GM03348 (cell line): ENCODE data around the gene SLC36A2.
"Not testable (repeated sequence)": the region's sequence is repeated elsewhere in the genome, so short reads cannot be mapped to it uniquely, and the experiment has no call there.

Source experiments
- DNase-seq: peaks from one replicate; pipeline ENCODE4 v3.0.0; 2012; ENCODE audit warnings: low spot score

The SLC36A2 gene

DNA sequence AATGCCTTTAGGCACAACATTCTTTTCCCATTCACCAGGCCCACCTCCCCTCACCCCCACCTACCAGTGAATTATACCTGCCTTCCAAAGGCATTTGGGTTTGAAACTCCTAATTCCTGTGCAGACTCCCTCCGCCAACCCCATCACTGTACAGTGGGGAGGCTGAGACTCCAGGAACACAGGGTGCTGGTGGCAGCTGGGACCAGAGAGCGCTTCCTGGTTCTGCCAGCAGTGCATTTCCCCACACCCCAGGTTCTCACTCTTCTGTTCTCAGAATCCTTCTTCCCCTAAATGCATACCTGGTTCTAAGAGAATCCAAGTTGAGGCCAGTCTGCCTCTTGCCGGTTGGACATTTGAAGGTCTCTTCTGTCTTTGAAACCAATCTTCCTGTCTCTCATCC lies 21.1 kb downstream of the SLC36A2 start:
- DNase-seq = no peak

DNA sequence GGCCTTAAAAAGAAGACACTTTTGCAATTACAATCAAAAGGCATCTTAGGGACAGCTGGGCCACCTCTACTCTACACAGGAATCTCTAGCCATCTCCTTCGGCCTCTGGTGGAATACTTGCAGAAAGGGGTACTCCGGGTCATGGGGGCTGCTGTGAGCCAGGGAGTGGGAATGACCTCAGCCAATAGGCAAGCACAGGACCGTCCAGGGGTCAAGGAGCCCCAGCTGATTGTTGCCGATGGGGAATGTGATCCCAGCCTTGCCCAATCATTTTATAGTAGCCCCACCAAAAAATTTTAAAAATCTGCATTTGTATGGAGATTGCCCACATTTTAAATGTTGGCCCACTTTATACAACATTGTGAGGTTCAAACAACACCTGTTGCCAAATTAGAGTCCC lies 26.9 kb downstream of the SLC36A2 start:
- no peak for DNase-seq

DNA sequence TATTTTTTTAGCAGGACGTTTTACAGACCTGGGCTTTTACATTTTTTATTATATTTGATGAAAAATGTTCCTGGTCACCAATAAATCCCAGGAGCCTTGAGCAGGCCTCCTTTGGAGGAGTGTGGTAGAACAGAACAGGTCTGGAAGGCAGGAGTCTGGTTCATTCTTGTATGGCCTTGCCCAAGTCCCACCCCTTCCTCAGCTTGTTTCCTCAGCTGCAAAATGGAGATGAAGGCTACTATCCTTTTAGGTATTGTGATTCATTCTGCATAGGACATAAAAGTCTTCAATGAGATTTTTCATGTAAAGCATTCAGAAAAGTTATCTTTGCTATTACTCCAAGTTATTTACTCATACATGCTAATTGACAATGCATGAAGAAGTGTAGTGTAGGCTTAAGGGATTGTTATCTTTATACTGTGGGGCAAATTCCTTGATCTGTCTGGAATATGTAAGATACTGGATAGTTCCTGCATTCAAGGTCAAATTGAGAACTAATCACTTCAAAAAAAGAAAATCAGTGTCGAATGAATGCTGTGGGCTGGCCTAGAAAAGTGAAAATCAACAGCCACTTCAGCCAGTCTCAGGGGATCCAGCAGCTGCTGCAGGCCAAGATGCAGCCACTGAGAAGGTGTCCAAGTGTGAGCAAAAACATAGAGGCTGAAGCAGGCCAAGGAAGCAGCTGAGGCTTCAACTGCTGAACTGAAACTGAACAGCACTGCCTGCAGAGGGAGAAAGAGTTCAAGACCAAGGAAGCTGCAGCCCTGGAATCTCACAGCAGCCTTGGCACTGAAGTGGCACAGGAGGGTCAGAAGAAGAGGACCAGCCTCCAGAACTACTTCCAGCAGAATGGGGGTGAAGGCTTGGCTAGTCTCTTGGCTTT lies 28.3 kb downstream of the SLC36A2 start:
- DNase-seq = peak; percentile 13

DNA sequence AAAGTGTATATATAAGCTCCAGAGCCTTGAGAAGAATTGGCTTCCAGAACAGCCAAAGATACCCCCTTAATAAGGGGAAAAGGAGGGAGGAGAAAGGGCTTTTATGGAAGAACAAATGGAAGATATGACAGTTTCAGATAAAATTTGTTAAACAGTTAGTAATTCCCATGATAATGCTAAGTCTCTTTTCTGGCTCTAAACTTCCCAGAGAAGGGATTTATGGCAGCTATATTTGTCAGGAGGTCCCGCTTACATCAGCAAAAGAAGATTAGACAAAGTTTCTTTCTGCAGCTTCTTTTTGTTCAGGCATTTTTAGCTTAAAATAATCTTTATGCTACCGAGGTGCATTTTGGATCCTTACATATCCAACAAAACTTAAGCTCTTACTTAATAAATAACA lies 29.5 kb downstream of the SLC36A2 start:
- DNase-seq = no peak

DNA sequence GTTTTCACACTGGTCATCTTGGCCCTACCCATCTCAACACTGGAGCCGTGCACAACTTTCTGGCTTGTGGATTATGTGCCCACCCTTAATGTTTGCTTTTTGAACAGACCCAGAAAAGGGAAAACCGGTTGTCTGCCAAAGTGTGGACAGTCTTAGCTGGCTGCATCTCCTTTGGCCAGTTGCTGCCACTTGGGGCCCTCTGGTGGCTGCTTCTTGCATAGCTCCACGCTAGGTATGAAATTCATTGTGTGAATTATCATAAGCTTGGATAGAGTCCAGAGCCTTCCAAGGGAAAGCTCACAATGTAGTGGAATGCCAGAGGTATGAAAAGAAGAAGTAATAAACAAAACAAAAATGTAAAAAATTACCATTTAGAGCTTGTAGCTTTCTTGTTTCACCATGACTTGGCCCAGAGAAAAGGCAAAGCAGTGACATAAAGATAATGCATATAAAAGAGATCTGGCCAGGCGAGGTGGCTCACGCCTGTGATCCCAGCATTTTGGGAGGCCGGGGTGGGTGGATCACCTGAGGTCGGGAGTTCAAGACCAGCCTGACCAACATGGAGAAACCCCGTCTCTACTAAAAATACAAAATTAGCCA lies 31.3 kb downstream of the SLC36A2 start:
- peak; percentile 84 for DNase-seq

DNA sequence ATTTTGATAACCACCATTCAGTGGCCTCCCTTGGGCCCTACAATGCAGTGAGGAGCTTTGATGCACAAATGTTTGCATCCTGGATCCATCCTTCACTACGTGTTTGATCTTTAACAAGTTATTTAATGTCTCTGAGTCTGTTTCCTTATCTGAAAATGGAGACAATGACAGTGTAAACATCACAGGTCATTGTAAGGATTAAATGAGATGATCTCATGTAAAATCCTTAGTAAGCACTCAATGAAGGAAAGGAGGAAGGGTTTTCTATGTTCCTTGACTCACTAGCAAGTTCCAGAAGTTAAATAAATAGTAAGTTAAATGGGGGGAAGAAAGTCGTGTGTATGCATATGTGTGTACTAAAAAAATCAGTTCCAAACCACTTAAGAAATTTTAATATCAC lies 34.0 kb downstream of the SLC36A2 start:
- no peak for DNase-seq

DNA sequence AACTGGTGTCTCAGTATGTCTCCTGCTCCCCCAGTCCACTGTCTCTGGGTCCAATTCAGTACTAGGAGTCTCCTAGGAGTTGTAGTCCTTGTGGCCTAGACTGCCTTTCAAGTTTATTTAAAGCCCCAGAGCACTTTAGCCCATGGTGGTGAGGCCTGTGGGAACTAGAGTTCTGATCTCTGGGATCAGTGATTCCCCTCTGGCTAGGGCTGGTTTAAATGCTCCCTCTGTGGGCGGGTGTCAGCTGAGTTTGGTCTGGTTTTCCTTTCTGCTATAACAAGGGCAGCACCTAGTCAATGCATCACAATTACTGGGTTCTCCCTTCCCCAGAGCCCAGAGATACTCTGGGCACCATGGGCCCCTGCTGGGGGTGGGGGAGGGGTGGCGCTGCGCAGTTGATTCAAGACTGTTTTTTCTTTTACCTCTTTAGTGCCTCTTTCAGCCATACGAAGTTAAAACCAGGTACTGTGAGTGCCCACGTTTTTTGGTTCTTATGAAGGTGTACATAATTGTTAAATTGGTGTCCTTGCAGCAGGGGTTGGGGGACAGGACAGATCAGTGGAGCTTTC lies 34.5 kb downstream of the SLC36A2 start:
- DNase-seq = no peak

DNA sequence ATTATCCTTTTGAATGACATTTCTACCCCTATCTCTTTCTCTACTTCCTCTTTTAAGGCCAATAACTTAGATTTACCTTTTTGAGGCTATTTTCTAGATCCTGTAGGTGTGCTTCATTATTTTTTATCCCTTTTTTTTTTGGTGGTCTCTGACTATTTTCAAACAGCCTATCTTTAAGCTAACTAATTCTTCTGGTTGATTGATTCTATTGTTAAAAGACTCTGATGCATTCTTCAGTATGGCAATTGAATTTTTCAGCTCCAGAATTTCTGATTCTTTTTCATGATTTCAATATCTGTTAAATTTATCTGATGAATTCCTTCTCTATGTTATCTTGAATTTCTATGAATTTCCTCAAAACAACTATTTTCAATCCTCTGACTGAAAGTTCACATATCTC lies 36.4 kb downstream of the SLC36A2 start:
- DNase-seq = no peak

DNA sequence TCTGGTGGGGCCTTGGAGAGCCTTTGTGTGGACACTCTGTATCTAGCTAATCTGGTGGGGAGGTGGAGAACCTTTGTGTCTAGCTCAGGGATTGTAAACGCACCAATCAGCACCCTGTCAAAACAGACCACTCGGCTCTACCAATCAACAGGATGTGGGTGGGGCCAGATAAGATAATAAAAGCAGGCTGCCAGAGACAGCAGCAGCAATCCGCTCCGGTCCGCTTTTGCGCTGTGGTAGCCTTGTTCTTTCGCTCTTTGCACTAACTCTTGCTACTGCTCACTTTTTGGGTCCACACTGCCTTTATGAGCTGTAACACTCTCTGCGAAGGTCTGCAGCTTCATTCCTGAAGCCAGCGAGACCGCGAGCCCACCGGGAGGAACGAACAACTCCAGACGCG lies 37.5 kb downstream of the SLC36A2 start:
- not testable (repeated sequence) for DNase-seq

DNA sequence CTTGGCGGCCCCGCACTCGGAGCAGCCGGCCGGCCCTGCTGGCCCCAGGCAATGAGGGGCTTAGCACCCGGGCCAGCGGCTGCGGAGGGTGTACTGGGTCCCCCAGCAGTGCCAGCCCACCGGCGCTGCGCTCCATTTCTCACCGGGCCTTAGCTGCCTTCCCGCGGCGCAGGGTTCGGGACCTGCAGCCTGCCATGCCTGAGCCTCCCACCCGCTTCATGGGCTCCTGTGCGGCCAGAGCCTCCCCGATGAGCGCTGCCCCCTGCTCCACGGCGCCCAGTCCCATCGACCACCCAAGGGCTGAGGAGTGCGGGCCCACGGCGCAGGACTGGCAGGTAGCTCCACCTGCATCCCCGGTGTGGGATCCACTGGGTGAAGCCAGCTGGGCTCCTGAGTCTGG lies 38.1 kb downstream of the SLC36A2 start:
- not testable (repeated sequence) for DNase-seq

DNA sequence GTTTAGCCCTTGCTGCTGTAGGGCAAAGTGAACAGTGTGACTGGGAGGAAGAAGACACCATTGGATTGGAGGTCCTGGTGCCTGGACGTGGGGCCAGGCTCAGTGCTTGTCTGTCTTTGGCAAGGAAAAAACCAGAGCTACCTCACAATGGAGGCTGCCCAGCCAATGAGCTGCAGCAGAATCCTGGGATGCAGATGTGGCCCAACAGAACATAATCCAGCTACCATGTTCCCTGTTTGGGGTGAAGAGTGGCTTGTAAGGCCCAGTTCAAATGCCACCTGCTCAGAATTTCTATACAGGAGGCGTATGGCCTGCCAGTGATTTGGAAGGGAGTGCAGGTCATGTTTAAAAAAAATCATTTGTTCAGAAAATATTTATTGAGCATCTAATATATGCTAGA lies 43.7 kb downstream of the SLC36A2 start, which contains the start of gene SLC36A3:
Gene SLC36A3 (minus strand): TSS at position 101 of the 400 bp plus-strand sequence. CDS start 412 bp downstream, outside the sequence.
- DNase-seq = no peak

DNA sequence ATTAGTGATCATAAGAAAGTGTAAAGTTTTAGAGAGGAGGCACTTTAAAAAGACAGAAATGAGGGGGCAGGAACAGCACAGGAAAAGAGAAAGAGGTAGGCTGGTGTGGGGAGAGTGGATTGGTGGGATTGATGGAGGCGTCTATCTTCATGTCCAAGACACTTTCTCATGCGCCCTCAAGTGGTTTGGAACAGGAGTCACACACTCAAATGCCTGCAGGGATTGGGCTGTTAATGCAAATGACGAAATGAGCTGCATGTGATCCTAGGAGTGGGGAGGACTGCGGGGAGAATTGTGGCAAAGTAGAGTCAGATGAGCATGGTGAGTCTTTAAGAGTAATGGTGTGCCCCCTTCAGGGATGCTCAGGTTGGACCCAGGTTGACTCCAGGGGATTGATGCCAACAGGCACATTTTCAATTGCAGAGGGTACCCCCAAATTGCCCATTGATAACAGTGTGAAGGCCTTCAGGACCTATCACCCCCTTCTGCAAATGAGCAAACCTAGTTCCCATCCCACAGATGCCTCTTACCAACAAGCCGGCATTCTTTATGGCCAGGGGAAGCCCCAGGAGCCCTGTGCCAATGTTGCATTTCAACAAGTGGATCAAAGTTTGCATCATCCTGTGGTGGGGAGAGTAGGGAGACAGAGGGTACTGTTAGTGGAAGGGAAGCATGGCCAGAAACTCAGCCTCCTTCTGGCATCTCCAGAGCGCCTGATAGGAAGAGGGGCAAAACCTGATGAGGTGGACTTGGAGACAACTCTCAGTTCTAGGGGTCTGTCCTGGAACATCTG lies 49.1 kb downstream of the SLC36A2 start:
- DNase-seq = peak; percentile 80

DNA sequence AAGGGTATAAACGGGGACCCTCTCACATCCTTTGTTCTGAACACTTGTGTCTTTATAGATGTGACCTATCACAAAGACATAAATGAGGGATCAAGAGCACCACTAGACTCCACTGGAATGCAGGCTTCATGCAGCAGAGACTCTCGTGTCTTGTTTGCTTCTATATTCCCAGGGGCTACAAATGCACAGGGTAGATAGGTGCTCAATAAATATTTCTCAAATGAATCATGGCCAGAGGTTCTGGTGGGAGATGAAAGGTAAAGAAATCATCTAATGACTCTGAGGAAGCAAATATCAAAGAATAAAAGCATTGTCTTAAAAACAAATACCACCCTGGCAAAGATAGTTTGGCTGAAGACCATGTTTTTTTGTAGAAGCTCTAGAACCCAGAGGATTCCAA lies 50.4 kb downstream of the SLC36A2 start:
- DNase-seq = no peak

DNA sequence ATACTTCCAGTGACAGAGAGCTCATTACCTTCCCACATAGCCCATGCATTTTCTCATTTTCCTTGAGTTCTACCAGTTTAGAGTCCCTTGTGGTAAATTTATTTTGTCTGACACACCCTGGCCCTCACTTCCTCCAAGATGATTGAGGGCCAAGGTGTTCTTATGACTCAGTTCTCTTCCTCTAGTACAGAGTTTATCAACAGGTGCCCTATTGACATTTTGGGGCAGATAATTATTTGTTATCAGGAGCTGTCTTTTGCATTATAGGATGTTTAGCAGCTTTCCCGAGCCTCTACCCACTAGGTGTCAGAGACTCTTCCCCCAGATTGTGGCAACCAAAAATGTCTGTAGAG lies 50.9 kb downstream of the SLC36A2 start:
- no peak for DNase-seq

DNA sequence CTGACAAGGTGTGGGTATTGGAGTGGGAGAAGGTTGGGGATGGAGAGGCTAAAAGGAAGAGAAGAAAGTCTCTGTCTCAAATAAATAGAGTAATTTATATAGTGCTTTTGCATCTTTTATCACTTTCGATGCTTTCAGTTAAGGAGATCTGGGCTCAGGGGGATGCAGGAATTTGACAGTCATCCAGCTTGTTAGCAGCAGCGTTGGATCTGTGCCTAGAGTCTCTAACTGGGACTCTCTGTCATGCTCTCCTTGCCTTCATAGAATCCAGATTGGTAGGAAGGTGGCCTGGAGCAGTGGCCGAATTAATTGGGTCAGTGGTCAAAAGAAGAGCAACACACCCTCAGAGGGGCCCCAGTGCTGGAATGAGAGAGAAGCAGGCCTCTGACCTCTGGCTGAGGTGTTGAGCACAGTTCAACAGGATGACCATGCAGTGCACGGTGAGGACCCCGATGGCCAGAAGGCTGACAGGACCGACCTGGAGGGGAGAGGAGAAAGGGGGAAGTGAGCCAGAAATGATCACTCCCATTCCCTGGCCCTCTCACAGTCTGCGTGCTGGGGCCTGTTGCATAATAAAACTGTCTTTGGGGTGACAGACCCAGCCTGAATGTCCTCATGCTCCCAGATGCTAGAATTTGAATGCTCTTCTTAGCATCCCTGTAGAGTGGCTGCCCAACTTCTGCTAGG lies 51.4 kb downstream of the SLC36A2 start:
- DNase-seq = no peak

DNA sequence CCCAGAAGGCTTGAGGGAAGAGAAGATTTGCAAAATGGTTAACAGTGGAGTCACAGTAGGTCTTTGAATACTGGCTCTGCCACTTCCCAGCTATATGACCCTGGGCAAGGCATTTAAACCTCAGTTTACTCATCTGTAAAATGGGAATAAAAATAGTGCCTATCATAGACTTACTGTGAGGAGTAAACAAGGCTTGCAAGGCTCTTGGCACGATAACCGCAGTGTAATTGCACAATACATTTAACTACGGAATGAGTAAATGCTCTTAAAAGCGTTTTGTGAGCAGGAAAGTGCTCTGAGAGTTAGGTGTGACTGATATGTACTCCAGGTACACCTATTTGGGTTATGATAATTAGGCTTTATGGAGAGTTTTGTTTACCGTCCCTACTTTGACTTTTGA lies 52.2 kb downstream of the SLC36A2 start:
- no peak for DNase-seq

DNA sequence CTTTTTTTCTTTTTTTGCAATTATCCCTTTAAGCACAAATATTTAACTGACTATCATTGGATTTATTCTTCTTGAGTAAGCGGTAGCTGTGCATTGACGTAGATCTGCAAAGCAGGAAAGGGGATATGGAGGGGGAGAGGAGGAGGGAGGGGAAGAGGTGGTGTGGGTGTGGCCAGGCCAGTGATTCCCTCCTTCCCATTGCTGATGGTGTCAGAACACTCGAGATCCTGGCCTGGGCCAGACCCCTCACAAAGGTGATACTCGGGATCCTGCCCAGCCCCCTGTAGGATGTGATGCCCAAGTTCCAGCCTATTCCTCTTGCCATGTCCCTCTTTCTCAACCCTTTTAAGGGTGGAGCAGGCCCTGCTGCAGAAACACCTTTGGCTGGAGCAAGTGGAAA lies 53.7 kb downstream of the SLC36A2 start:
- no peak for DNase-seq

DNA sequence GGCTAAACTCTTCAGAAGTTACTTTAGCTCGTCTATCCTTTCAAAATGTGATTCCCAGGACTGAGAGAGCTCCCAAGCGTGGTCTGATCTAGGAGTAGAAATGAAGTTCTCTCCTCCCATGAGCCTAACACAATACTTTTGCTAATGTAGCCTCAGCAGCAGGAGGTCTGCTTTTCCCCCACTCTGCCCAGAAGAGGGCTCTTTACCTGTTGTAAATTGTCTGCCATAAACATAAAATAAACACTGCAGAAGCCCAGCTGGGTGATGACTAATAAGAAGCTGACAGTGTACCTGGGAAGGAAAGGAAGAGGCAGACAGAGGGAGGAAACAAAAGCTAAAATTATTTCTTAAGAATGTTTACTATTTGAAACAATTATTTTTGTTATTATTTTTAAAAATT lies 59.2 kb downstream of the SLC36A2 start:
- DNase-seq = no peak

DNA sequence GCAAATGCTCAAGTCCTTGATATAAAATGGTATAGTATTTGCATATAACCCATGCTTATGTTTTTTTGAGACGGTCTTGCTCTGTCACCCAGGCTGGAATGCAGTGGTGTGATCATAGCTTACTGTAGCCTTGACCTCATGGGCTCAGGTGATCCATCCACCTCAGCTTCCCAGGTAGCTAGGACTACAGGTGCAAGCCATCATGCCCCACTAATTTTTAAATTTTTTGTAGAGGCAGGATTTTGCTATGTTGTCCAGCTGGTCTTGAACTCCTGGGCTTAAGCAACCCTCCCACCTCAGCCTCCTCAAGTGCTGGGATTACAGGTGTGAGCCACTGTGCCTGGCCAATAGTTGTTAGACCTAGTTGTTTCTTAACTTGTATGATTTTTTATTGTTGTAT lies 61.1 kb downstream of the SLC36A2 start:
- DNase-seq = no peak

DNA sequence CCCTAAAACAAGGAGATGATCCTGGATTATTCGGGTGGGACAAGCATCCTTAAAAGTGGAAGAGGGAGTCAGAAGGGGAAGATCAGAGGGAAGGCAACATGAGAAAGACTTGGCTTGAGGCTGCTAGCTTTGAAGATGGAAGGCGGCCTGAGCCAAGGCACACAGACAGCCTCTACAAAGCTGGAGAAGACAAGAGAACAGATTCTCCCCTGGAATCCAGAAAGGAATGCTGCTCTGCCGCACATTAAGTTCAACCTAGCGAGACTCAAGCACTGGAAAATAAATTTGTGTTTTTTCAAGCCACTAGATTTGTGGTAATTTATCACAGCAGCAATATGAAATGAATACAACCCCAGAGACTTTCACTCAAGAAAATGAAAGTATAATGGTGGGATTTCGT lies 61.7 kb downstream of the SLC36A2 start:
- DNase-seq = no peak

DNA sequence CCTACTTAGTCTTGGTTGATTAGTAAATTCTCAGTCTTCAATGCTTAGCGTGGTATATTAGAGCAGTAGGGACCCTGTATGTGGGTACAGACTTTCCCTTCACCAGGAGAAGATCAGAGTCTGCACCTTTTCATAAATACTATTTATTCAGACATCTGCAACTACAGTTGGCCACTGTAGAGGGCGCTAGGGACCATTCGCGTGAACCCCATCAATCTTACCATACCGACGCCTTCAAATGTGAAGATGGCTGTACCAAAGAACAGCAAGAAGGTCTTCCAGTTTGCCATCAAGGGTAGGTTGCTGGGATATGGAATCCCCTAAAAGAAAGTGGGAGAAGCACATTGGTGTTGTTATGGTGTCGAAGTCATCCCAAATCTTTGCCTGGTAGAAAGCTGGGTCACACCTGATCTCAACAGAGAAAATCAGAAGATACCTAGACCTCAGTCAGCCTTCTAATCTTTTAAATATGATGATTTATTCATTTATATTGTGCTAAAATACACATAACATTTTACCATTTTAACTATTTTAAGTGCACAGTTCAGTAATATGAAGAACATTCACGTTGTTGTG lies 62.9 kb downstream of the SLC36A2 start:
- DNase-seq = no peak
